Stromal cell of bone marrow (primary cell): ENCODE measurements around the gene HAGHL.

Experiments used
- DNase-seq: peaks from one replicate; pipeline ENCODE4 v3.0.0-alpha.2; 2012; ENCODE audit warnings: low read depth

The HAGHL gene

GRCh38 chr16:726438-727290 is at the start of gene HAGHL, which contains the start of gene CCDC78:
TSS of gene HAGHL (plus strand) at chr16:727106. CDS start at chr16:727510, 404 bp downstream.
TSS of gene CCDC78 (minus strand) at chr16:726443. CDS start at chr16:726367, 76 bp downstream.
- DNase-seq, result no peak

GRCh38 chr16:677316-678190 is 49.4 kb upstream of the HAGHL start:
- DNase-seq, result no peak

- DNase-seq, result no peak
Observed at GRCh38 chr16:678209-678857, 48.6 kb upstream of the HAGHL start.

- DNase-seq, result no peak
Observed at GRCh38 chr16:678858-679813, 47.8 kb upstream of the HAGHL start.

- peak; percentile 68 for DNase-seq
Observed at GRCh38 chr16:679814-680624, 46.9 kb upstream of the HAGHL start, which contains the start of gene STUB1. TSS of gene STUB1 (plus strand) at chr16:680410. CDS start at chr16:680526, 116 bp downstream.

- no peak for DNase-seq
Observed at GRCh38 chr16:680625-680945, 46.3 kb upstream of the HAGHL start.

- DNase-seq, result peak; percentile 43
Observed at GRCh38 chr16:680967-681745, 45.8 kb upstream of the HAGHL start.

- DNase-seq, result no peak
Observed at GRCh38 chr16:681746-682427, 45.0 kb upstream of the HAGHL start.

GRCh38 chr16:682493-683395 is 44.2 kb upstream of the HAGHL start:
- DNase-seq, result no peak

GRCh38 chr16:683396-684070 is 43.4 kb upstream of the HAGHL start:
- DNase-seq, result no peak

GRCh38 chr16:684071-684794 is 42.7 kb upstream of the HAGHL start, which contains the start of gene JMJD8:
TSS of gene JMJD8 (minus strand) at chr16:684334. CDS start at chr16:684319, 15 bp downstream.
- peak; percentile 93 for DNase-seq

GRCh38 chr16:684961-685696 is 41.8 kb upstream of the HAGHL start:
- no peak for DNase-seq

- DNase-seq, result no peak
Observed at GRCh38 chr16:685967-686366, 40.9 kb upstream of the HAGHL start.

GRCh38 chr16:686459-687260 is 40.2 kb upstream of the HAGHL start:
- DNase-seq, result no peak

- DNase-seq, result no peak
Observed at GRCh38 chr16:687499-687898, 39.4 kb upstream of the HAGHL start.
